Vagina (tissue), 2 donors: ENCODE data around the gene CALML5. TPM values are rescaled to one million over a fixed set of nuclear protein-coding genes. Genes with fewer than 3 reads are reported as not detected.

Experiments
- DNase-seq, 2 donors: peaks; one replicate each; pipeline ENCODE4 v3.0.0-alpha.2; 2017; ENCODE audit errors: extremely low spot score in 2 of 2
- H3K27ac ChIP-seq: fragments of 200-600 bp; sonication (generic); one replicate; pipeline ENCODE4 v1.5.1; 2019
- H3K27me3 ChIP-seq: fragments of 200-600 bp; sonication (generic); one replicate; pipeline ENCODE4 v1.5.1; 2019
- H3K36me3 ChIP-seq, 2 donors: fragments of 200-600 bp; sonication (generic); one replicate each; pipeline ENCODE4 v1.5.1; 2017 to 2019
- H3K4me1 ChIP-seq: fragments of 200-600 bp; sonication (generic); one replicate; pipeline ENCODE4 v1.5.1; 2019
- H3K4me3 ChIP-seq, 2 donors: fragments of 200-600 bp; sonication (generic); 1 replicate in 1 of 2; 2 replicates in 1 of 2; pipeline ENCODE4 v1.5.1; 2016 to 2019
- H3K9me3 ChIP-seq: fragments of 200-600 bp; sonication (generic); one replicate; pipeline ENCODE4 v1.5.1; 2019
- CTCF ChIP-seq, 3 experiments: fragments of 450-650 bp in 2 of 3; fragments of 200-600 bp in 1 of 3; sonication (generic) in 1 of 3; IDR thresholded peaks; one replicate each; pipeline ENCODE4 v1.5.1; 2017 to 2019; ENCODE audit warnings: antibody characterized with exemption in 3 of 3, mild to moderate bottlenecking in 2 of 3, moderate library complexity in 2 of 3
- POLR2A ChIP-seq, 2 donors: fragments of 450-650 bp; IDR thresholded peaks; one replicate each; pipeline ENCODE4 v1.6.1; 2017; ENCODE audit warnings: antibody characterized with exemption in 2 of 2, mild to moderate bottlenecking in 2 of 2, moderate library complexity in 2 of 2
- POLR2AphosphoS5 ChIP-seq, 2 donors: sonication (generic); formaldehyde crosslinking; IDR thresholded peaks; one replicate each; pipeline ENCODE4 v1.9.0; 2017; ENCODE audit warnings: antibody characterized with exemption in 2 of 2, mild to moderate bottlenecking in 2 of 2, low read depth in 1 of 2; ENCODE audit not compliant: insufficient read depth in 1 of 2
- intact Hi-C: fragments of 100-400 bp; cut with DNase I; formaldehyde crosslinking; loops from one replicate; pipeline ENCODE4 v1.15.1; 2023
- total RNA-seq: library from RNA; depleted of rRNA; stranded (reverse); fragments of >200 nt; gene quantifications from one replicate; pipeline ENCODE4 v1.2.3, GENCODE V29; 2016

Gene CALML5
- total RNA-seq, 1 donor from 2014 or later = 102 TPM

- intact Hi-C loops = no loop called here
- Histone ChIP-seq H3K4me1 (peaks cover 5% of the 10 kb centered on the region), H3K9me3 (no peaks in the 10 kb centered on the region), H3K27ac (no peak overlapping the region), H3K27me3 (no peaks in the 10 kb centered on the region), H3K4me3 (no peak overlapping the region), H3K36me3 (no peaks in the 10 kb centered on the region)
- TF ChIP-seq POLR2A (IDR thresholded peaks at IDR 0.05) (no peak), POLR2AphosphoS5 (IDR thresholded peaks at IDR 0.05; ENCODE audit: insufficient read depth in 1 of 2, low read depth in 1 of 2) (no peak), CTCF (IDR thresholded peaks at IDR 0.05) (no peak)
- no peak for DNase-seq
Measured at GRCh38 chr10:5490032-5490431, 9.3 kb downstream of the CALML5 start.

DNA sequence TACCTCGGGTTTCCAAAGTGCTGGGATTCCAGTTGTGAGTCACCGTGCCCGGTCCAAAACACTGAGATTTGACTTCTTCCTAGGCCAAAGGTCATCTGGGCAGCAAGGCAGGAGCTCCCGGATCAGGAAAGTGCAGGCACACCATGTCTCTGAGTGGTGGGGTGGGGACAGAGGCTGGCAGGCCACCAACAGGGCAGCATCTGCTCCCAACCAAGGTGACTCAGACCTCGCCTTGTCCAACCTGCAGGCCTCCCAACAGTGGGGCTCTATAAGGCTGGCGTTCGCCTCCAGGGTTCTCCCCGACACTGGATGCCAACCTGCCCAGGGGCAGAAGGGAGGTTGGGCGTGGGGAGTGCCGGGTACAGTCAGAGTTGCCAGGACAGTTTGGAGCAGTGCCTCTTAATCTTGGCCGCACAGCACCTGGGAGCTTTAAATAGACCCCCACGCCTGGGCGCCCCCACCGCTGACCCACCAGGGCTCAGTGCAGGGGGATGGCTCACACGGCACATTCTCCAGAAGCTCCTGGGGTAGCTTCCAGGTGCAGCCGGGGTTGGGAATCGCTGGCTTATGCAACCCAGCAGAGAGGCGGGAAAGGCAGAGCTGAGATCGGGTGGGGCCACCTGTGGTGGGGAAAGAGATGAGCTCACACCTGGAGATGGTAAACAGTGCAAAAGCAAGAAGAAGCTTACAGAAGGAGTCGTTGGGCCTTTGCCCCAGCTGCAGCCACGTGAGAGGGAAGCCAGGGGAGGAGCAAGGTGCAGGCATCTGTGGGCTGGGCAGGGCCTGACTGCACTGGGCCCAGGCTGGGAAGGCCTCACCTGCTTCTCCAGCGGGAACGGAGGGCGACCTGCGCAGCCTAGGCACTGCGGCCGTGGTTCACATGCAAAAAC is 10.9 kb downstream of the CALML5 start:
- no peaks in the 10 kb centered on the region for H3K9me3 ChIP-seq
- no peak for DNase-seq
- intact Hi-C loops = no loop called here
- H3K4me3 ChIP-seq = no peak overlapping the region
- no peaks in the 10 kb centered on the region for H3K27me3 ChIP-seq
- H3K27ac ChIP-seq = no peak overlapping the region
- no peaks in the 10 kb centered on the region for H3K36me3 ChIP-seq
- TF ChIP-seq POLR2A (IDR thresholded peaks at IDR 0.05) (no peak), CTCF (IDR thresholded peaks at IDR 0.05) (no peak), POLR2AphosphoS5 (IDR thresholded peaks at IDR 0.05; ENCODE audit: insufficient read depth in 1 of 2, low read depth in 1 of 2) (peak; percentile 33 to 60)
- H3K4me1 ChIP-seq = peaks cover 5% of the 10 kb centered on the region

- TF ChIP-seq POLR2AphosphoS5 (IDR thresholded peaks at IDR 0.05; ENCODE audit: insufficient read depth in 1 of 2, low read depth in 1 of 2) (no peak), POLR2A (IDR thresholded peaks at IDR 0.05) (no peak), CTCF (IDR thresholded peaks at IDR 0.05) (no peak)
- intact Hi-C loops = no loop called here
- Histone ChIP-seq H3K36me3 (no peaks in the 10 kb centered on the region), H3K27me3 (no peaks in the 10 kb centered on the region), H3K4me3 (no peak overlapping the region), H3K9me3 (no peaks in the 10 kb centered on the region), H3K27ac (no peak overlapping the region), H3K4me1 (peaks cover 5% of the 10 kb centered on the region)
- no peak for DNase-seq
Measured at GRCh38 chr10:5486853-5487235, 12.5 kb downstream of the CALML5 start.

GRCh38 chr10:5485948-5486852 is 13.2 kb downstream of the CALML5 start:
- H3K27me3 ChIP-seq = no peaks in the 10 kb centered on the region
- DNase-seq = no peak
- no peak overlapping the region for H3K27ac ChIP-seq
- no peak overlapping the region for H3K4me3 ChIP-seq
- H3K4me1 ChIP-seq = peaks cover 5% of the 10 kb centered on the region
- intact Hi-C loops = no loop called here
- H3K9me3 ChIP-seq = no peaks in the 10 kb centered on the region
- TF ChIP-seq CTCF (IDR thresholded peaks at IDR 0.05) = no peak
- no peak for TF ChIP-seq POLR2A (IDR thresholded peaks at IDR 0.05)
- TF ChIP-seq POLR2AphosphoS5 (IDR thresholded peaks at IDR 0.05; ENCODE audit: insufficient read depth in 1 of 2, low read depth in 1 of 2) = no peak
- H3K36me3 ChIP-seq = no peaks in the 10 kb centered on the region
